Stimulated activated CD4-positive, alpha-beta T cell treated with anti-CD3 and anti-CD28 coated beads, Interleukin-15, amount 100 ng/mL, for 48 hours (primary cell): ENCODE results near the gene APBB2.

Experiments
- DNase-seq, 2 donors: peaks; one replicate each; pipeline ENCODE4 v3.0.0-alpha.2; 2020; ENCODE audit warnings: low read depth in 2 of 2

APBB2 gene

GRCh38 chr4:40856840-40857362 lies 357.4 kb downstream of the APBB2 start:
- DNase-seq, result peak; percentile 19 to 52

- no peak for DNase-seq
Measured at GRCh38 chr4:40856277-40856839, 358.0 kb downstream of the APBB2 start.

GRCh38 chr4:40850496-40850895 lies 363.8 kb downstream of the APBB2 start:
- DNase-seq, result no peak

DNA sequence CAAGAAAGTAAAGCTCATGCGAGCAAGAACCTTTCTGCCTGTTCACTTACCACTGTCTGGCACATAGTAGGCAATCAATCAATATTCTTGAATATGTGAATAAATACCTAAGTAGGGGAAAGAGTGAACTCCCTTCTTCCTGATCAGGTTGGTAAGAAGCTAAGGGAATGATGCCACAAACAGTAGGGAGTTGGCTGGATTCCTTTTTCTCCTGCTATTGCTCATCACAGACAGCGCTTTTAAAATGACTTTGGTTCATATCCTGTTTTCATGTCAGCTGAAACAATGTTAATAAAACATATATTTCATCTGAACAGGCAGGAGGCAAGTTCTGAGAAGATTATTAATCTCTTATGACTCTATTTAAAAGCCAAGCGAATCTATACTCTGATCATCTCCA lies 365.4 kb downstream of the APBB2 start:
- DNase-seq, result no peak

GRCh38 chr4:40848251-40848650 lies 366.1 kb downstream of the APBB2 start:
- DNase-seq, result no peak

DNA sequence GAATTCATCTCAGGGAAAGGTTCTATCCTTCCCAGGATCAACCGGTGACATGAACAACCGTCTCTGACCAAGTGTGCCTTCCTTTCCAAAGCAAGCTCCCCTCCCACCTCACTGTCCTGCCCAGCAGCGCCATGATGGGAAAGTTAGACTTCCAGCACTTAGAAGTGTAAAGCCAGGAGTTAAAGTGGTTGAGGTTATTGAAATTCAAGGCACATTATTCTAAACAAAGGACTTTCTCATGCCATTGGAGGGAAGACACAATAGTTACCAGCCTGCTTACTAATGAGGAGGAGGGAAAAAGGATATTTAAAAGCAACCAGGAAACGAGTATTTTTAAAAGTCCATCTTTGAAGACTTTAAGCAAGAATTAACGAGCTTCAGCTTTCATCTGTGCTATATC lies 367.8 kb downstream of the APBB2 start:
- no peak for DNase-seq

GRCh38 chr4:40845154-40845835 lies 369.0 kb downstream of the APBB2 start:
- no peak for DNase-seq

DNA sequence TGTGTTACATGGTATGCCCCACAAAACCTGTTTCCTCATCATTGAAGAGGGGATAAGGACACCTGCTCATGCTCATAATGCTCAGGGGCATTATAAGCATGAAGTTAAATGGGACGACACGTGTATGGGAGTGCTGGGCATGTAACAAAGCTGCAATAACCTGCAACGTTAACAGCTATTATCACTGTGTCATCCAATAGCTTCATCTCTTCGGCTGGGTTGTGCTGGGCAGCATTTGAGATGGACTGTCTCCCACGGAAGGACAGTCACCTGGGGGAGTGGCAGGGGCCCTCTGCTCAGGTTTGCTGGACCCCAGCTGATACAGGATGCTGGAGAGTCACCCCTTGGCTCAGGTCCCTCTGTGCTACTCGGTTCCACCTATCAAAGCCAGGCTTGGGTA lies 370.1 kb downstream of the APBB2 start:
- DNase-seq, result no peak

GRCh38 chr4:40843696-40844095 lies 370.6 kb downstream of the APBB2 start:
- DNase-seq, result peak in 1 of 2 donors; percentile 24

DNA sequence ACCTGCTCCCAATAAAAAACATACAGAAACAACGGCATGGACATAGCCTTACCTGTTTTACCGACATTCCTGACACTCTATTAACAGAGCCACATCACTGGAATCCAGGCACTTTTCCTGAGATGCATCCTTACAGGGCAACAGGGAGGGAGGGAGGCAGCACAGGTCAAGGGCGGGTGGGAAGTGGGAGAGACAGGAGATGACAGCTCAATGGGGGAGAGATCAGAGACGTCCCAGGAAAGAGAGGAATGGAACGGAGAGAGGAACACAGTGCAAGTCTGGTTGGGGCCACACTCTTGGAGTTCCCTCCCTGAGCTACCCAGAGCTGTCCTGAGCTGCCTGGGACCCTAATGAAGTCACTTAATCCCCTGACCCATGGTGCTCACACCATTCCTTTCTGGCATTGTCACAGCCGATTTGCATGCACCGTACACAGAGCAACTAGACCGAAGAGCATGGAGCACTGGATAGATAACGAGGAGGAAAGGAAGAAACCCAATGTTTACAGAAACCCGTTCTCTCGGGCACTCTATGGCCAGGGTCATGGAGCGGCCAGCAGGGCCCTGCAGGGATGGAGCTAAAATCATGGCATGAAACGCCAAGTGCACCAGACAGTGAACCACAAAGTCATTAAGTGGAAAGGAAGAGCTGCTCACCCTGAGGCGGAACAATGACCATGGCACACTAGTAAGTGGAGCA lies 371.5 kb downstream of the APBB2 start:
- no peak for DNase-seq

- no peak for DNase-seq
Measured at GRCh38 chr4:40842318-40842717, 372.0 kb downstream of the APBB2 start.

DNA sequence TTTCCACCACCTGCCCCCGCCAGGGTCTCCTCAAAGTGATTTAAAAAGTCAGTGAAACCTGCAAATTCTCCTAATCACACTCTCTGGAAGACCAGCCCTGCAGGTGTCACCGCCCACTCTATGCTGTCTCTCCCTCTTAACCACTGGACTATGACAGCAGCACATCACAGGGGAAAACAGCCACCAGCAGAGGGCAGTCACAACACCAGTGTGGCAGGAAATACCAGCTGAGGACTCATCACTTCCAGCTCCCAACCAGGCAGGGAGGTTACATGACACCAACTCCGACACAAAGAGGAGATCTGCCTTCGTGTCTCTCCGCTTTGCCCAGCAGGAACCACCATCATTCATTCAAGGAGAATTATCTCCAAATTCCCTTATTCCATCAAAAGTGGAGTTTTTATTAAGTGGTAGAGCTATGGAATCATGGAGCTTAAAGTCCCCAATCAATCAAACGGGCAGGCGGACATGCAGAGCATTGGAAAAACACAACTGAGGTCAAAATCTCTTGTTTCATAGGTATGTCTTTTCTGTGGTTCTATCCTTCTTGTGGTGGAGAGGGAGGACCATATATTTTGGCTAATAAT lies 373.3 kb downstream of the APBB2 start:
- DNase-seq, result peak; percentile 75 to 83

- no peak for DNase-seq
Measured at GRCh38 chr4:40840255-40840984, 373.9 kb downstream of the APBB2 start.

DNA sequence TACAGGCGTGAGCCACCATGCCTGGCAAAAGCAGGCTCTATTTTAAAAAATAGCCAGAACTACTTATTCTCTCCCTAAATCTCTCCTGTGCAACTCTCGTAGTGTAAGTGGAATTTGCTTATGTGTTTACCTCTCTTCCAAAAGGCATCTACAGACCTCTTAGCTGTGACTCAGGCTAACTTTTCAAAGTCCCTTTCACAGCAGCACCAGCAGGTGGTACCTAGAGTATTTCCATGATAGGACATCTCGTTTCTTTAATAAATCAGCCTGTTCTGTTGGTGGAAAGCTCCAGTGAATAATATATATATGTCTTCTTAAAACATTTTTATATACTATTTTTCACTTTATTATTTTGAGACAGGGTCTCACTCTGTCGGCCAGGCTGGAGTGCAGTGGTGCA lies 375.6 kb downstream of the APBB2 start:
- DNase-seq, result no peak

GRCh38 chr4:40837094-40837870 lies 377.1 kb downstream of the APBB2 start:
- no peak for DNase-seq

GRCh38 chr4:40833212-40833611 lies 381.1 kb downstream of the APBB2 start:
- no peak for DNase-seq

GRCh38 chr4:40832175-40832574 lies 382.2 kb downstream of the APBB2 start:
- DNase-seq, result no peak

- no peak for DNase-seq
Measured at GRCh38 chr4:40831146-40831907, 383.0 kb downstream of the APBB2 start.

DNA sequence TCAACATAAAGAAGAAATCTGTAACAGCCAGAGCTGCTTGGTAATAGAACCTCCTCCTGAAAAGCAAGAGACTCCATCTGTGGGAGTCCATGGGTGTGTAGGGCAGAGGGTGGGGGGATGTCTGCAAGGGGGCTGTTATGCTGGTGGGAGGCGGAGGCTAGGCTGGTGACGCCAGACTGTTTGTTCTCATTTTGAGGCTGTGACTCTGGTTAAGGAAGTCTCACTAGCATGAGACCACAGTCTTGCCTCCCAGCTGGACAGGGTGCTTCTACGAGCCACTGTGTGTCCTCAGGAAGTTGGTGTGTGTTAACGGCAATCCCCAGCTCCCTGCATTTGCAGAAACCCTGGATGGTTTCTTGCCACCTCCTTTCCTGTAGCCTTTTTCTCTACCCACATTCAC lies 384.8 kb downstream of the APBB2 start:
- DNase-seq, result no peak

- DNase-seq, result no peak
Measured at GRCh38 chr4:40828661-40829060, 385.7 kb downstream of the APBB2 start.
